Suprapubic skin (tissue), 4 donors: ENCODE data around the gene CACNA2D3. TPM values are rescaled to one million over a fixed set of nuclear protein-coding genes. Genes with fewer than 3 reads are reported as not detected.

Experiments used
- DNase-seq, 2 donors: peaks; one replicate each; pipeline ENCODE4 v3.0.0-alpha.2; 2019; ENCODE audit warnings: low spot score in 2 of 2
- H3K27ac ChIP-seq: fragments of 200-600 bp; sonication (generic); one replicate; pipeline ENCODE4 v1.5.1; 2019
- H3K27me3 ChIP-seq: fragments of 200-600 bp; sonication (generic); one replicate; pipeline ENCODE4 v1.5.1; 2019
- H3K36me3 ChIP-seq: fragments of 200-600 bp; sonication (generic); one replicate; pipeline ENCODE4 v1.5.1; 2019
- H3K4me1 ChIP-seq: fragments of 200-600 bp; sonication (generic); one replicate; pipeline ENCODE4 v1.5.1; 2019
- H3K4me3 ChIP-seq: fragments of 200-600 bp; sonication (generic); one replicate; pipeline ENCODE4 v1.5.1; 2019; ENCODE audit warnings: mild to moderate bottlenecking
- H3K9me3 ChIP-seq: fragments of 200-600 bp; sonication (generic); one replicate; pipeline ENCODE4 v1.5.1; 2019
- CTCF ChIP-seq, 2 donors: fragments of 200-600 bp in 1 of 2; fragments of 450-650 bp in 1 of 2; sonication (generic) in 1 of 2; IDR thresholded peaks; one replicate each; pipeline ENCODE4 v1.5.1; 2016 to 2019; ENCODE audit warnings: antibody characterized with exemption in 2 of 2, mild to moderate bottlenecking in 1 of 2, moderate library complexity in 1 of 2
- EP300 ChIP-seq: sonication (generic); formaldehyde crosslinking; IDR thresholded peaks from one replicate; pipeline ENCODE4 v1.6.1; 2017; ENCODE audit warnings: antibody characterized with exemption
- POLR2A ChIP-seq, 2 donors: fragments of 450-650 bp; IDR thresholded peaks; one replicate each; pipeline ENCODE4 v1.6.1; 2017; ENCODE audit warnings: antibody characterized with exemption in 2 of 2, mild to moderate bottlenecking in 2 of 2, moderate library complexity in 2 of 2
- POLR2AphosphoS5 ChIP-seq, 3 donors: sonication (generic); formaldehyde crosslinking; IDR thresholded peaks; one replicate each; pipeline ENCODE4 v1.6.1; 2017; ENCODE audit warnings: antibody characterized with exemption in 3 of 3
- WGBS: methylation state at CpG from one replicate; pipeline ENCODE4 v1.1.5; 2018; 5-methylcytosine and 5-hydroxymethylcytosine counted together
- total RNA-seq, 4 donors: library from RNA; depleted of rRNA; stranded (reverse); fragments of >200 nt; gene quantifications; one replicate each; pipeline ENCODE4 v1.1.0, GENCODE V29; 2016

Gene CACNA2D3
- total RNA-seq, 4 donors from 2014 or later: 0.42 to 2.8 (median 0.95) TPM

GRCh38 chr3:54830658-54831057, 708.3 kb downstream of the CACNA2D3 start:
- H3K36me3 ChIP-seq: no peaks in the 10 kb centered on the region
- no peak for DNase-seq

GRCh38 chr3:54831112-54831511, 708.8 kb downstream of the CACNA2D3 start:
- no peak overlapping the region for H3K4me3 ChIP-seq
- WGBS: 65% methylated on average over 2 of the region's 2 CpGs
- DNase-seq: no peak
- no peaks in the 10 kb centered on the region for H3K27me3 ChIP-seq
- TF ChIP-seq EP300 (no peak), CTCF (IDR thresholded peaks at IDR 0.05) (no peak), POLR2AphosphoS5 (IDR thresholded peaks at IDR 0.05) (no peak), POLR2A (IDR thresholded peaks at IDR 0.05) (no peak)
- no peaks in the 10 kb centered on the region for H3K36me3 ChIP-seq
- no peak overlapping the region for H3K27ac ChIP-seq
- H3K9me3 ChIP-seq: peaks cover 6% of the 10 kb centered on the region
- peaks cover 17% of the 10 kb centered on the region for H3K4me1 ChIP-seq

More at GRCh38 chr3:54830658-54831057, 708.3 kb downstream of the CACNA2D3 start:
- Histone ChIP-seq H3K4me1 (peaks cover 17% of the 10 kb centered on the region), H3K4me3 (no peak overlapping the region), H3K27ac (no peak overlapping the region), H3K27me3 (no peaks in the 10 kb centered on the region), H3K9me3 (peaks cover 6% of the 10 kb centered on the region)
- TF ChIP-seq POLR2AphosphoS5 (IDR thresholded peaks at IDR 0.05): no peak
- peak in 1 of 2 donors; percentile 18 for TF ChIP-seq CTCF (IDR thresholded peaks at IDR 0.05)
- WGBS: 78% methylated on average over 8 of the region's 8 CpGs

- no peak for DNase-seq
- 56% methylated on average over 1 of the region's 1 CpG for WGBS
These were observed 710.5 kb downstream of the CACNA2D3 start for GRCh38 chr3:54832876-54833275.

GRCh38 chr3:54835701-54836100, 713.3 kb downstream of the CACNA2D3 start:
- no peaks in the 10 kb centered on the region for H3K9me3 ChIP-seq
- H3K36me3 ChIP-seq: no peaks in the 10 kb centered on the region
- no peak overlapping the region for H3K27ac ChIP-seq
- no peak for DNase-seq
- no peaks in the 10 kb centered on the region for H3K4me1 ChIP-seq
- H3K27me3 ChIP-seq: no peaks in the 10 kb centered on the region
- no peak overlapping the region for H3K4me3 ChIP-seq
- WGBS: 79% methylated on average over 3 of the region's 3 CpGs
- TF ChIP-seq POLR2AphosphoS5 (IDR thresholded peaks at IDR 0.05): no peak
- TF ChIP-seq POLR2A (IDR thresholded peaks at IDR 0.05): no peak
- no peak for TF ChIP-seq CTCF (IDR thresholded peaks at IDR 0.05)
- no peak for TF ChIP-seq EP300

More at GRCh38 chr3:54832876-54833275, 710.5 kb downstream of the CACNA2D3 start:
- Histone ChIP-seq H3K4me3 (no peak overlapping the region), H3K36me3 (no peaks in the 10 kb centered on the region), H3K4me1 (peaks cover 2% of the 10 kb centered on the region), H3K27ac (no peak overlapping the region), H3K9me3 (peaks cover 6% of the 10 kb centered on the region), H3K27me3 (no peaks in the 10 kb centered on the region)
- TF ChIP-seq EP300 (no peak), CTCF (IDR thresholded peaks at IDR 0.05) (no peak), POLR2AphosphoS5 (IDR thresholded peaks at IDR 0.05) (no peak), POLR2A (IDR thresholded peaks at IDR 0.05) (no peak)

- TF ChIP-seq POLR2AphosphoS5 (IDR thresholded peaks at IDR 0.05): no peak
- no peak for TF ChIP-seq CTCF (IDR thresholded peaks at IDR 0.05)
- no peak for TF ChIP-seq POLR2A (IDR thresholded peaks at IDR 0.05)
- TF ChIP-seq EP300: no peak
- no peak for DNase-seq
- Histone ChIP-seq H3K36me3 (no peaks in the 10 kb centered on the region), H3K4me1 (no peaks in the 10 kb centered on the region), H3K4me3 (no peak overlapping the region), H3K9me3 (no peaks in the 10 kb centered on the region), H3K27me3 (no peaks in the 10 kb centered on the region), H3K27ac (no peak overlapping the region)
- 68% methylated on average over 8 of the region's 8 CpGs for WGBS
These were observed 714.5 kb downstream of the CACNA2D3 start for GRCh38 chr3:54836871-54837270.
